Measurements from ENCODE around the gene OR2T27.
"Not testable (repeated sequence)": the region's sequence is repeated elsewhere in the genome, so short reads cannot be mapped to it uniquely, and the experiment has no call there.

GRCh38 chr1:248636612-248637011 is 18.7 kb downstream of the OR2T27 start:
- not testable (repeated sequence) for TF ChIP-seq CTCF (IDR thresholded peaks at IDR 0.05); USF1 (CRISPR knock-in tag; IDR thresholded peaks at IDR 0.05); AFF4 (CRISPR knock-in tag; IDR thresholded peaks at IDR 0.05; ENCODE audit: borderline replicate concordance); ETV6 (CRISPR knock-in tag; IDR thresholded peaks at IDR 0.05); E2F4 (CRISPR knock-in tag; IDR thresholded peaks at IDR 0.05; ENCODE audit: borderline replicate concordance, low read depth); ATF2 (CRISPR knock-in tag; IDR thresholded peaks at IDR 0.05; ENCODE audit: borderline replicate concordance, low read depth); TP53 (CRISPR knock-in tag; IDR thresholded peaks at IDR 0.05)

Measured in WTC11 (cell line).